Heart left ventricle (tissue), 13 donors: ENCODE data around the gene WFS1.

Experiments used
- POLR2A ChIP-seq, 2 donors: fragments of 450-650 bp; IDR thresholded peaks; one replicate each; pipeline ENCODE4 v1.6.1; 2017; ENCODE audit warnings: antibody characterized with exemption in 2 of 2, mild to moderate bottlenecking in 2 of 2, moderate library complexity in 2 of 2
- TF ChIP-seq, protein P1 (sequence below), 12 donors: fragments of 200-600 bp; sonication (generic) in 4 of 12; IDR thresholded peaks; one replicate each; pipeline versions ENCODE4 v1.5.0 to v1.8.0; 2018 to 2022; ENCODE audit warnings: antibody characterized with exemption in 12 of 12, mild to moderate bottlenecking in 5 of 12
- donor health status: ischemic (EF 13 %, LVEDD 7.1; RV severe dilation, severe dysfunction).
- donor health status: DM: no; HTN: yes; CAD: no.
- donor health status: DM: no; HTN: no; CAD: no.
- donor health status: ischemic (EF 25% LVEDD 6.9; RV normal size, moderate dysfunction).
- donor health status: ischemic (EF 25% LVEDD 5.7; RV mildly dilated, moderate dysfunction).
- donor health status: ischemic (EF 35%, LVEDD 5.7; RV mildly dilated, moderate dysfunction).
- donor health status: nonischemic (EF 11% LVEDD 7.7; RV severe dilation, severe dysfunction).
- donor health status: DM: yes; HTN: yes; CAD: no.
- donor health status: PGD.
- donor health status: ischemic (EF 29% LVEDD 5.4; RV normal size, mild dysfunction).
- donor health status: nonischemic (EF 23%, LVEDD 6.1; RV moderate dilation, normal function).

DNA sequence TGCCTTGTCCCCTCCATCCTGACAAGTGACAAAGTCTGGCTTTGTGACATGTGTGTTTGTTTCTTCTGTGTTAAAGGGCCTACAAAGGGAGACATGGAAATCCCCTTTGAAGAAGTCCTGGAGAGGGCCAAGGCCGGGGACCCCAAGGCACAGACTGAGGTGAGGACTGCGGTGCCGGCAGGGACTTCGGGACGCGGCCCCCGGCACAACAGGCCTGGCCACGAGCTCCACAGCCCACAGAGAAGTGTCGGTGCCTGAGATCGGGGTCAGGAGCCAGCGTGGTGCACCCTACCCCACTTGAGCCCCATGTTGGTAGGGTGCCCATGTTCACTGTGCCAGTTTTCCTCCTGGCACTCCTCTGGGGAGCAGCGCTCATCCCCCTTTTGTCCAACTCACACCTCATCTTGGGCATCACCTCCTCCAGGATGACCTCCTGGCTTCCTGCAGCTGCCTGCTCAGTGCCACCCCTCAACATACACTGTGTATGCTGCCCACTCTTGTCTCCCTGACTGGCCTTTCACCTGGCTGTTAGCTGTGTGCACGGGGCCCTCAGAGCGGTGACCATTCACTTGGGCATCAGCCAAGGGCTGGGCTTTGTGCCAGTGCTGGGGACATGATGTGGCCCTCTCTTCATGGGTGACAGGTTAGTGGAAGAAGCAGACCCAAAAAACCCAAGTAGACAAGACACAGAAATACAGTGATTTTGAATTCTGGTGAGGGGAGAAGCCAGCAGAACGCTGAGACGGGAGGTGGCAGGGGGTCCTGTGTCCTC, 17.6 kb downstream of the WFS1 start:
- TF ChIP-seq, protein P1, sequence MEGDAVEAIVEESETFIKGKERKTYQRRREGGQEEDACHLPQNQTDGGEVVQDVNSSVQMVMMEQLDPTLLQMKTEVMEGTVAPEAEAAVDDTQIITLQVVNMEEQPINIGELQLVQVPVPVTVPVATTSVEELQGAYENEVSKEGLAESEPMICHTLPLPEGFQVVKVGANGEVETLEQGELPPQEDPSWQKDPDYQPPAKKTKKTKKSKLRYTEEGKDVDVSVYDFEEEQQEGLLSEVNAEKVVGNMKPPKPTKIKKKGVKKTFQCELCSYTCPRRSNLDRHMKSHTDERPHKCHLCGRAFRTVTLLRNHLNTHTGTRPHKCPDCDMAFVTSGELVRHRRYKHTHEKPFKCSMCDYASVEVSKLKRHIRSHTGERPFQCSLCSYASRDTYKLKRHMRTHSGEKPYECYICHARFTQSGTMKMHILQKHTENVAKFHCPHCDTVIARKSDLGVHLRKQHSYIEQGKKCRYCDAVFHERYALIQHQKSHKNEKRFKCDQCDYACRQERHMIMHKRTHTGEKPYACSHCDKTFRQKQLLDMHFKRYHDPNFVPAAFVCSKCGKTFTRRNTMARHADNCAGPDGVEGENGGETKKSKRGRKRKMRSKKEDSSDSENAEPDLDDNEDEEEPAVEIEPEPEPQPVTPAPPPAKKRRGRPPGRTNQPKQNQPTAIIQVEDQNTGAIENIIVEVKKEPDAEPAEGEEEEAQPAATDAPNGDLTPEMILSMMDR (IDR thresholded peaks at IDR 0.05) = no peak
- TF ChIP-seq POLR2A (IDR thresholded peaks at IDR 0.05) = no peak
